Measurements from ENCODE around the gene DMBT1. TPM values are rescaled to one million over a fixed set of nuclear protein-coding genes. Genes with fewer than 3 reads are reported as not detected.

The DMBT1 gene
- total and polyA plus RNA-seq, 2 of the 4 experiments (the other 2 are of a cell fraction) = under 0.01 TPM; not detected in 1

DNA sequence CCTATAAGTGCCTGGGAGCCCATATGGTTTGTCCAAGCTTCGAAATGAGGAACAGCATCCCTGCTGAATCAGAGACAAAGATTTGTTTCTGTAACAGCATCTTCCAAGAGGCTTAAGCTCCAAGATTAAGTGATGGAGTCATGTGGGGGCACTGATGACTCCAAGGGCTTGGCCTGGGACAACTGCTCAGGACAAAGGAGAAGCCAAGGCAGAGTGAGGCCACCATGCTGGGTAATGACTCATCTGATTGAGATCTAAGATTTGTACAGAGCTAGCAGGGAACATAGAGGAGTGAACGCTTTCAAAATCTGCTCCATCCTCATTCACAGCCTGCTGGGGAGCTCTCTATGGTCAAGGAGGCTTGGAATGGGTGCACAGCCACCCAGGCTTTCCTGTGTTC, 89.8 kb downstream of the DMBT1 start:
- no TSS peak for BruUV-seq (replicated peaks)
- Histone ChIP-seq H2BK120ac (ENCODE audit: low read depth, low read length) (no peak overlapping the region), H2BK15ac (ENCODE audit: low read depth, low read length) (no peak overlapping the region), H4K8ac (ENCODE audit: low read depth in 2 of 2, low read length in 2 of 2) (no peak overlapping the region), H3K9ac (ENCODE audit: low read depth, low read length) (no peak overlapping the region), H4K20me1 (ENCODE audit: insufficient read depth, low read length) (no peaks in the 10 kb centered on the region), H2AFZ (replicated peaks; ENCODE audit: low read length, poor library complexity) (no peak overlapping the region), H2AK9ac (replicated peaks; ENCODE audit: low read depth, low read length, poor library complexity) (no peak overlapping the region), H3K18ac (ENCODE audit: low read depth, low read length) (no peak overlapping the region), H2BK5ac (ENCODE audit: low read depth, low read length, poor library complexity, severe bottlenecking) (no peak overlapping the region), H2AK5ac (ENCODE audit: low read depth, low read length) (no peak overlapping the region), H3K27ac (ENCODE audit: insufficient read depth, low read length) (no peak overlapping the region), H3K36me3 (ENCODE audit: control insufficient read depth, insufficient read depth, low read length) (no peaks in the 10 kb centered on the region), H3K23ac (ENCODE audit: low read depth, low read length) (no peak overlapping the region), H3K4ac (ENCODE audit: low read depth, low read length) (no peak overlapping the region), H4K91ac (ENCODE audit: insufficient read depth, low read depth, low read length) (no peak overlapping the region), H3K56ac (ENCODE audit: extremely low read depth, insufficient read depth, low read length) (no peak overlapping the region), H3K79me1 (ENCODE audit: low read depth in 1 of 2, low read length in 2 of 2) (no peaks in the 10 kb centered on the region), H3K4me1 (ENCODE audit: control insufficient read depth, insufficient read depth, low read length) (no peaks in the 10 kb centered on the region), H3K27me3 (ENCODE audit: control insufficient read depth, insufficient read depth, low read length) (no peaks in the 10 kb centered on the region), H2BK20ac (ENCODE audit: low read depth, low read length) (no peak overlapping the region), H4K5ac (ENCODE audit: low read depth, low read length) (no peak overlapping the region), H3K4me3 (ENCODE audit: insufficient read depth, low read depth, low read length) (no peak overlapping the region), H3K14ac (replicated peaks; ENCODE audit: low read depth, low read length) (no peak overlapping the region), H3K9me1 (ENCODE audit: insufficient read depth, low read length) (no peaks in the 10 kb centered on the region), H3K4me2 (ENCODE audit: low read depth, low read length) (no peak overlapping the region), H3K9me3 (ENCODE audit: control insufficient read depth, insufficient read depth, low read length) (no peaks in the 10 kb centered on the region)
- TF ChIP-seq BHLHE40 (IDR thresholded peaks at IDR 0.05; ENCODE audit: low read depth, low read length) (no peak), NFE2L2 (IDR thresholded peaks at IDR 0.05; ENCODE audit: low read depth, low read length) (no peak), MXI1 (IDR thresholded peaks at IDR 0.05; ENCODE audit: borderline replicate concordance, low read depth, low read length) (no peak), FOS (IDR thresholded peaks at IDR 0.05; ENCODE audit: low read depth, low read length) (no peak), CEBPB (IDR thresholded peaks at IDR 0.05; ENCODE audit: low read depth, low read length) (no peak), CHD1 (IDR thresholded peaks at IDR 0.05; ENCODE audit: low read depth, low read length) (no peak), RCOR1 (IDR thresholded peaks at IDR 0.05; ENCODE audit: insufficient replicate concordance, low read length) (no peak), MAFK (IDR thresholded peaks at IDR 0.05; ENCODE audit: low read depth, low read length) (no peak), POLR2A (IDR thresholded peaks at IDR 0.05; ENCODE audit: low read depth, low read length) (no peak), SMC3 (IDR thresholded peaks at IDR 0.05; ENCODE audit: low read depth, low read length) (no peak), RAD21 (IDR thresholded peaks at IDR 0.05; ENCODE audit: low read length) (no peak), RFX5 (IDR thresholded peaks at IDR 0.05; ENCODE audit: low read depth, low read length) (no peak), MAZ (IDR thresholded peaks at IDR 0.05; ENCODE audit: borderline replicate concordance, low read depth, low read length) (no peak)
- TF ChIP-seq, protein P1, sequence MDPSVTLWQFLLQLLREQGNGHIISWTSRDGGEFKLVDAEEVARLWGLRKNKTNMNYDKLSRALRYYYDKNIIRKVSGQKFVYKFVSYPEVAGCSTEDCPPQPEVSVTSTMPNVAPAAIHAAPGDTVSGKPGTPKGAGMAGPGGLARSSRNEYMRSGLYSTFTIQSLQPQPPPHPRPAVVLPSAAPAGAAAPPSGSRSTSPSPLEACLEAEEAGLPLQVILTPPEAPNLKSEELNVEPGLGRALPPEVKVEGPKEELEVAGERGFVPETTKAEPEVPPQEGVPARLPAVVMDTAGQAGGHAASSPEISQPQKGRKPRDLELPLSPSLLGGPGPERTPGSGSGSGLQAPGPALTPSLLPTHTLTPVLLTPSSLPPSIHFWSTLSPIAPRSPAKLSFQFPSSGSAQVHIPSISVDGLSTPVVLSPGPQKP (IDR thresholded peaks at IDR 0.05; ENCODE audit: borderline replicate concordance, low read depth, low read length) = no peak
- TF ChIP-seq, protein P2, sequence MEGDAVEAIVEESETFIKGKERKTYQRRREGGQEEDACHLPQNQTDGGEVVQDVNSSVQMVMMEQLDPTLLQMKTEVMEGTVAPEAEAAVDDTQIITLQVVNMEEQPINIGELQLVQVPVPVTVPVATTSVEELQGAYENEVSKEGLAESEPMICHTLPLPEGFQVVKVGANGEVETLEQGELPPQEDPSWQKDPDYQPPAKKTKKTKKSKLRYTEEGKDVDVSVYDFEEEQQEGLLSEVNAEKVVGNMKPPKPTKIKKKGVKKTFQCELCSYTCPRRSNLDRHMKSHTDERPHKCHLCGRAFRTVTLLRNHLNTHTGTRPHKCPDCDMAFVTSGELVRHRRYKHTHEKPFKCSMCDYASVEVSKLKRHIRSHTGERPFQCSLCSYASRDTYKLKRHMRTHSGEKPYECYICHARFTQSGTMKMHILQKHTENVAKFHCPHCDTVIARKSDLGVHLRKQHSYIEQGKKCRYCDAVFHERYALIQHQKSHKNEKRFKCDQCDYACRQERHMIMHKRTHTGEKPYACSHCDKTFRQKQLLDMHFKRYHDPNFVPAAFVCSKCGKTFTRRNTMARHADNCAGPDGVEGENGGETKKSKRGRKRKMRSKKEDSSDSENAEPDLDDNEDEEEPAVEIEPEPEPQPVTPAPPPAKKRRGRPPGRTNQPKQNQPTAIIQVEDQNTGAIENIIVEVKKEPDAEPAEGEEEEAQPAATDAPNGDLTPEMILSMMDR (conservative IDR thresholded peaks at IDR 0.05; ENCODE audit: low read depth, low read length) = no peak
- TF ChIP-seq, protein P3, sequence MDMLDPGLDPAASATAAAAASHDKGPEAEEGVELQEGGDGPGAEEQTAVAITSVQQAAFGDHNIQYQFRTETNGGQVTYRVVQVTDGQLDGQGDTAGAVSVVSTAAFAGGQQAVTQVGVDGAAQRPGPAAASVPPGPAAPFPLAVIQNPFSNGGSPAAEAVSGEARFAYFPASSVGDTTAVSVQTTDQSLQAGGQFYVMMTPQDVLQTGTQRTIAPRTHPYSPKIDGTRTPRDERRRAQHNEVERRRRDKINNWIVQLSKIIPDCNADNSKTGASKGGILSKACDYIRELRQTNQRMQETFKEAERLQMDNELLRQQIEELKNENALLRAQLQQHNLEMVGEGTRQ (IDR thresholded peaks at IDR 0.05; ENCODE audit: low read depth, low read length) = no peak
- CTCF ChIA-PET = no interaction called here
- no CpG with 5 or more reads among the region's 2 CpGs for WGBS, 2 experiments (ENCODE audit: extremely low coverage in 2 of 2, insufficient read length in 1 of 2)
- in situ Hi-C loops (cut with MboI; ENCODE audit: low sequenced_read_pairs) = loop anchor here (25.0 kb wide), 1 partner anchor 912 kb away; no protein-coding TSS in a partner anchor
- POLR2A ChIA-PET (ENCODE audit: unreplicated experiment) = no interaction called here
- intact Hi-C loops (cut with micrococcal nuclease) = no loop called here
- dilution Hi-C loops (cut with HindIII; ENCODE audit: low sequenced_read_pairs, unreplicated experiment) = no loop called here
- DNase-seq (no peak), ATAC-seq (ENCODE audit: low read depth) (no peak)

Data from IMR-90 (cell line).